Fibroblast of the aortic adventitia (primary cell): ENCODE measurements around the gene KDSR. TPM values are rescaled to one million over a fixed set of nuclear protein-coding genes. Genes with fewer than 3 reads are reported as not detected.

Experiments
- DNase-seq: peaks from one replicate; pipeline ENCODE4 v3.0.0-alpha.2; 2010; ENCODE audit warnings: low read depth
- H3K4me3 ChIP-seq: 2 replicates; pipeline ENCODE4 v1.5.1; 2011; ENCODE audit warnings: low read depth, mild to moderate bottlenecking, control low read depth, low read length, moderate library complexity
- total RNA-seq: library from RNA; depleted of rRNA; stranded (reverse); fragments of >200 nt; gene quantifications from 2 replicates; pipeline ENCODE4 v1.2.3, GENCODE V29; 2012; ENCODE audit warnings: low replicate concordance
- TF ChIP-seq, protein P1 (sequence below): IDR thresholded peaks from 2 replicates; pipeline ENCODE4 v1.5.1; 2011; ENCODE audit warnings: mild to moderate bottlenecking, low read length, control low read depth, inconsistent platforms; ENCODE audit not compliant: insufficient read depth

KDSR gene, protein sequence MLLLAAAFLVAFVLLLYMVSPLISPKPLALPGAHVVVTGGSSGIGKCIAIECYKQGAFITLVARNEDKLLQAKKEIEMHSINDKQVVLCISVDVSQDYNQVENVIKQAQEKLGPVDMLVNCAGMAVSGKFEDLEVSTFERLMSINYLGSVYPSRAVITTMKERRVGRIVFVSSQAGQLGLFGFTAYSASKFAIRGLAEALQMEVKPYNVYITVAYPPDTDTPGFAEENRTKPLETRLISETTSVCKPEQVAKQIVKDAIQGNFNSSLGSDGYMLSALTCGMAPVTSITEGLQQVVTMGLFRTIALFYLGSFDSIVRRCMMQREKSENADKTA
- total RNA-seq, result 55.0 and 64.8 TPM in 2 replicates

DNA sequence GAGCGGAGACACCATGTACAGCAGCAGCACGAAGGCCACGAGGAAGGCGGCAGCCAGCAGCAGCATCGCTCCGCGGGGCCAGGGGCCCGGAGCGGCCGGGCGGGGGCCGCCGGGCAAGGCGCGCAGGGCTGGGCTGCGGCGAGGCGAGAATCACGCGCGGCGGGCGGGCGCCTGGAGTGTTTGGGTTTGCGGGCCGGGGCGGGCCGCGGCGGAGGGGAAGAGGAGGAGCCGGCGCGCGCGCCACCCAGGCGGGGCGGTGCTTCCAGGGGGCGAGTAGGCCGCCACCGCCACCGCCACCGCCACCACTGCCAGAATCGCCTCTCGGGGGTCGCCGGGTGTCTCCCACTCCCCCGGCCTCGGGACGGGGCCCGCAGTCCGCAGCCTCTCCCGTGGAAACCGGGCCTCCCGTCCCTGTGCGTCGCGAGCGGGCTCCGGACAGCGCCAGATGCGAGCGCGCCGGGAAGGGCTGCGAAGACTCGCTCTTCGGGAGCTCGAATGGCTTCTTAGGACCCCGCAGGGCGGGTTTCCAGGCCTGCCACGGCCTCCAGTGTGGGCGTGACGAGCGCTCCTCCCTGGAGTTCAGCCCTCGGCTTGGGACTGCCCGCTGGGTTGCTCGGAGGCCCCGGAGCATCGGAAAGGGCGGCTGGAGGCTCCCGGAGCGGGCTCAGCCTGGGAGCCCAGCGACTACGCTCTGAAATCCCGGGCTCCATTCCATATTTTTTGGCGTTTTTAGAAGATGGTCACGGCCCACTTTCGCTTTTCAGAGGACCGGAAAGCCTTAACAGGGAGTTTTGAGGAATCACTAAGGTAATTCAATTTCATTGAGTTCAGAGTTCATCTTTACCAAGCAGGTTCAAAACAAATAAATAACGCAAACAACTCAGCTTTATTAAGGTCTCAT, at the start of gene KDSR:
Gene KDSR (minus strand): TSS at position 154 of the 901 bp plus-strand sequence. CDS start 88 bp downstream, at position 66.
- TF ChIP-seq, protein P1, sequence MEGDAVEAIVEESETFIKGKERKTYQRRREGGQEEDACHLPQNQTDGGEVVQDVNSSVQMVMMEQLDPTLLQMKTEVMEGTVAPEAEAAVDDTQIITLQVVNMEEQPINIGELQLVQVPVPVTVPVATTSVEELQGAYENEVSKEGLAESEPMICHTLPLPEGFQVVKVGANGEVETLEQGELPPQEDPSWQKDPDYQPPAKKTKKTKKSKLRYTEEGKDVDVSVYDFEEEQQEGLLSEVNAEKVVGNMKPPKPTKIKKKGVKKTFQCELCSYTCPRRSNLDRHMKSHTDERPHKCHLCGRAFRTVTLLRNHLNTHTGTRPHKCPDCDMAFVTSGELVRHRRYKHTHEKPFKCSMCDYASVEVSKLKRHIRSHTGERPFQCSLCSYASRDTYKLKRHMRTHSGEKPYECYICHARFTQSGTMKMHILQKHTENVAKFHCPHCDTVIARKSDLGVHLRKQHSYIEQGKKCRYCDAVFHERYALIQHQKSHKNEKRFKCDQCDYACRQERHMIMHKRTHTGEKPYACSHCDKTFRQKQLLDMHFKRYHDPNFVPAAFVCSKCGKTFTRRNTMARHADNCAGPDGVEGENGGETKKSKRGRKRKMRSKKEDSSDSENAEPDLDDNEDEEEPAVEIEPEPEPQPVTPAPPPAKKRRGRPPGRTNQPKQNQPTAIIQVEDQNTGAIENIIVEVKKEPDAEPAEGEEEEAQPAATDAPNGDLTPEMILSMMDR, result no peak
- peak; percentile 99 for DNase-seq
- peak within 1 kb of the TSS; percentile 92 for H3K4me3 ChIP-seq

- no peak overlapping the region for H3K4me3 ChIP-seq
- TF ChIP-seq, protein P1, result no peak
- DNase-seq, result no peak
Measured at GRCh38 chr18:63412953-63413352, 45.9 kb upstream of the KDSR start.

- H3K4me3 ChIP-seq, result no peak overlapping the region
- peak; percentile 41 for DNase-seq
Measured at GRCh38 chr18:63410792-63411191, 43.8 kb upstream of the KDSR start.

DNA sequence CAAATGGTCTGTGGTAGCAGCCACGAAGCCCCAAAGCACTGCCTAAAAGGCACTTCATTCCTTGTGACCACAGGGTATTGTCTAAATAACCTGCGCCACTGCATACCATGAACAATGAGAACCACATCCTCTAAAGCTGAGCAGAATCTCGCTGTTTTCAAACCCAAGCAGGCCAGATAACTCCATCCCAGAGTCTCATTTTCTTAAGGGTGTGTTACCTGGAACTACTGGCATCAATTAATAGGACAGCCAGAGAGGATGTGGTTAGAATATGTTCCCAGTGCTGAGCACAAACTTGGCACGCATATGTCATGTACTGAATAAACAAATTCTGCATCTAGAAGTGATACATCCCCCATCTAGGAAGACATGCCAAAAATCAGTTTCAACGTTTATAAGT, 42.3 kb upstream of the KDSR start:
- TF ChIP-seq, protein P1, result no peak
- DNase-seq, result no peak
- no peak overlapping the region for H3K4me3 ChIP-seq

More at GRCh38 chr18:63410792-63411191, 43.8 kb upstream of the KDSR start:
- TF ChIP-seq, protein P1, result no peak

DNA sequence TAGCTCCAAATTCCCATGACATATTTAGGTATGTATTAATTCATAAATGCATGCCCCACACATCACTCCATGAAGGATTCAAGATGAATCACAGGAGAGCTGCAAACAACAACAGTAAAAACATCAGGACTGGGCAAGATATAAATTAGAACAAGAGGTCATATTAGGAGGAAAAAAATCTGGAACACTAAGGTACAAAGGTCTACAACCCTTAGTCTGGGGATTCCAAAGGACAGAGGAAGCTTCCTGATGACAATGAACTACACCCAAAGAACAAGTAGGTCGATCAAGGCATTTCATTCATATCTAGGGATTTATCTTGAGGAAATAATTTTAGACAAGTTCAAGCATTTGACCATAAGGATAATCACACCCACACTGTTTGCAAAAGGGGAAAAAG, 40.7 kb upstream of the KDSR start:
- no peak for DNase-seq
- H3K4me3 ChIP-seq, result no peak overlapping the region
- TF ChIP-seq, protein P1, result no peak

GRCh38 chr18:63405986-63406385, 39.0 kb upstream of the KDSR start:
- TF ChIP-seq, protein P1, result no peak
- DNase-seq, result no peak
- no peak overlapping the region for H3K4me3 ChIP-seq
